GM06990 (cell line): ENCODE results near the gene OR52W1.

ENCODE experiments used
- DNase-seq: peaks from one replicate; pipeline ENCODE4 v3.0.0-alpha.2; 2011; ENCODE audit not compliant: insufficient read length; ENCODE audit errors: extremely low read depth
- H3K27me3 ChIP-seq: replicated peaks from 2 replicates; pipeline ENCODE4 v1.6.0; 2011; ENCODE audit warnings: low read length; ENCODE audit not compliant: control insufficient read depth, insufficient read depth
- H3K36me3 ChIP-seq: 2 replicates; pipeline ENCODE4 v1.5.1; 2011; ENCODE audit warnings: low read length; ENCODE audit not compliant: control insufficient read depth, insufficient read depth
- H3K4me3 ChIP-seq: replicated peaks from 2 replicates; pipeline ENCODE4 v1.5.1; 2011; ENCODE audit warnings: low read depth, mild to moderate bottlenecking, control low read depth, low read length
- CTCF ChIP-seq: IDR thresholded peaks from 2 replicates; pipeline ENCODE4 v1.5.1; 2011; ENCODE audit warnings: low read length, control low read depth, mild to moderate bottlenecking, inconsistent platforms; ENCODE audit not compliant: insufficient read depth, poor library complexity, severe bottlenecking

Gene OR52W1

GRCh38 chr11:6201481-6201880, 2.5 kb downstream of the OR52W1 start:
- TF ChIP-seq CTCF: no peak
- DNase-seq: no peak
- H3K36me3 ChIP-seq: 0 out of 2 replicates have a peak, but pooled peaks cover 2% of the 10 kb centered on the region
- no peaks in the 10 kb centered on the region for H3K27me3 ChIP-seq
- no peak overlapping the region for H3K4me3 ChIP-seq

GRCh38 chr11:6202041-6202440, 3.0 kb downstream of the OR52W1 start:
- no peak for DNase-seq
- no peak for TF ChIP-seq CTCF
- Histone ChIP-seq H3K27me3 (no peaks in the 10 kb centered on the region), H3K36me3 (0 out of 2 replicates have a peak, but pooled peaks cover 2% of the 10 kb centered on the region), H3K4me3 (no peak overlapping the region)

- DNase-seq: no peak
- no peaks in the 10 kb centered on the region for H3K27me3 ChIP-seq
- H3K36me3 ChIP-seq: 0 out of 2 replicates have a peak, but pooled peaks cover 2% of the 10 kb centered on the region
- H3K4me3 ChIP-seq: no peak overlapping the region
- no peak for TF ChIP-seq CTCF
Observed at GRCh38 chr11:6203327-6203726, 4.3 kb downstream of the OR52W1 start.

- TF ChIP-seq CTCF: no peak
- no peak for DNase-seq
- H3K36me3 ChIP-seq: peaks cover 4% of the 10 kb centered on the region; the same call in 1 of the 2 replicates
Observed at GRCh38 chr11:6204706-6205105, 5.7 kb downstream of the OR52W1 start.

GRCh38 chr11:6205366-6205765, 6.3 kb downstream of the OR52W1 start, which contains the start of gene C11orf42:
C11orf42 (plus strand) TSS chr11:6205557; CDS start chr11:6205616, 59 bp downstream.
- Histone ChIP-seq H3K4me3 (no peak within 1 kb of the TSS), H3K36me3 (peaks cover 9% of the 10 kb centered on the region), H3K27me3 (no peaks in the 10 kb centered on the region)
- DNase-seq: no peak
- TF ChIP-seq CTCF: no peak

More at GRCh38 chr11:6204706-6205105, 5.7 kb downstream of the OR52W1 start:
- no peak overlapping the region for H3K4me3 ChIP-seq
- no peaks in the 10 kb centered on the region for H3K27me3 ChIP-seq

- Histone ChIP-seq H3K27me3 (no peaks in the 10 kb centered on the region), H3K36me3 (peaks cover 9% of the 10 kb centered on the region), H3K4me3 (no peak overlapping the region)
- DNase-seq: no peak
- TF ChIP-seq CTCF: no peak
Observed at GRCh38 chr11:6206456-6207180, 7.6 kb downstream of the OR52W1 start.
